Esophagus squamous epithelium (tissue), 4 donors: ENCODE results near the gene MMS22L.

Experiments used
- POLR2A ChIP-seq, 4 donors: fragments of 450-650 bp; IDR thresholded peaks; one replicate each; pipeline ENCODE4 v1.6.1; 2017; ENCODE audit warnings: antibody characterized with exemption in 4 of 4, mild to moderate bottlenecking in 4 of 4, moderate library complexity in 3 of 4
- TF ChIP-seq, protein P1 (sequence below), 6 experiments: fragments of 450-650 bp in 4 of 6; fragments of 200-600 bp in 2 of 6; sonication (generic) in 2 of 6; IDR thresholded peaks; one replicate each; pipeline ENCODE4 v1.5.1; 2016 to 2019; ENCODE audit warnings: antibody characterized with exemption in 6 of 6, mild to moderate bottlenecking in 4 of 6, moderate library complexity in 4 of 6

DNA sequence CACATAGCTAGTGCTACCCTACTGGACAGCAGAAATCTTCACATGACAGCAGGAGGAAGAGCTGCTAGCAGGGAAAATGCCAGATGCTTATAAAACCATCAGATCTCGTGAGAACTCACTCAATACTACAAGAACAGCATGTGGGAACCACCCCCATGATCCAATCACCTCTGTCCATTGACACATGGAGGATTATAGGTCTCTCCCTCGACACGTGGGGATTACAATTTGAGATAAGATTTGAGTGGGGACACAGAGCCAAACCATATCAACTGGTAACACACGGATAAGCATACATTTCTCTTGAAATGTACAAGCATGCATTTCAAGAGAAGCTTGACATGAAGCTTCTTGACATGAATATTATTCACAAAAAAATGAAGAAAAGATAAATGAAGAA, 64.1 kb downstream of the MMS22L start:
- TF ChIP-seq, protein P1, sequence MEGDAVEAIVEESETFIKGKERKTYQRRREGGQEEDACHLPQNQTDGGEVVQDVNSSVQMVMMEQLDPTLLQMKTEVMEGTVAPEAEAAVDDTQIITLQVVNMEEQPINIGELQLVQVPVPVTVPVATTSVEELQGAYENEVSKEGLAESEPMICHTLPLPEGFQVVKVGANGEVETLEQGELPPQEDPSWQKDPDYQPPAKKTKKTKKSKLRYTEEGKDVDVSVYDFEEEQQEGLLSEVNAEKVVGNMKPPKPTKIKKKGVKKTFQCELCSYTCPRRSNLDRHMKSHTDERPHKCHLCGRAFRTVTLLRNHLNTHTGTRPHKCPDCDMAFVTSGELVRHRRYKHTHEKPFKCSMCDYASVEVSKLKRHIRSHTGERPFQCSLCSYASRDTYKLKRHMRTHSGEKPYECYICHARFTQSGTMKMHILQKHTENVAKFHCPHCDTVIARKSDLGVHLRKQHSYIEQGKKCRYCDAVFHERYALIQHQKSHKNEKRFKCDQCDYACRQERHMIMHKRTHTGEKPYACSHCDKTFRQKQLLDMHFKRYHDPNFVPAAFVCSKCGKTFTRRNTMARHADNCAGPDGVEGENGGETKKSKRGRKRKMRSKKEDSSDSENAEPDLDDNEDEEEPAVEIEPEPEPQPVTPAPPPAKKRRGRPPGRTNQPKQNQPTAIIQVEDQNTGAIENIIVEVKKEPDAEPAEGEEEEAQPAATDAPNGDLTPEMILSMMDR (IDR thresholded peaks at IDR 0.05) = no peak
- TF ChIP-seq POLR2A (IDR thresholded peaks at IDR 0.05) = no peak
